DND-41 (cell line): ENCODE results near the gene TAS1R3.

Experiments used
- ATAC-seq: fragments of 200-7000 bp; cut with Tn5 transposase; 3 replicates; pipeline ENCODE4 v1.9.1; 2021; ENCODE audit warnings: low read depth; ENCODE audit not compliant: insufficient read depth
- DNase-seq: peaks from one replicate; pipeline ENCODE4 v3.0.0-alpha.2; 2020
- H2AFZ ChIP-seq: 2 replicates; pipeline ENCODE4 v1.6.0; 2012; ENCODE audit warnings: low read depth, low read length
- H3K27ac ChIP-seq: 2 replicates; pipeline ENCODE4 v1.5.1; 2012; ENCODE audit warnings: low read length, inconsistent platforms
- H3K27me3 ChIP-seq: fragments of 200-600 bp; sonication (generic); 2 replicates; pipeline ENCODE4 v1.6.0; 2012; ENCODE audit warnings: low read length, mild to moderate bottlenecking, inconsistent platforms; ENCODE audit not compliant: insufficient read depth, poor library complexity
- H3K36me3 ChIP-seq: 2 replicates; pipeline ENCODE4 v1.5.1; 2012; ENCODE audit warnings: low read length, inconsistent platforms; ENCODE audit not compliant: insufficient read depth
- H3K4me1 ChIP-seq: 2 replicates; pipeline ENCODE4 v1.5.1; 2012; ENCODE audit warnings: mild to moderate bottlenecking, low read length; ENCODE audit not compliant: insufficient read depth
- H3K4me2 ChIP-seq: 2 replicates; pipeline ENCODE4 v1.6.0; 2012; ENCODE audit warnings: mild to moderate bottlenecking, moderate library complexity, low read length, inconsistent platforms; ENCODE audit not compliant: insufficient read depth
- H3K4me3 ChIP-seq, 2 experiments: fragments of 200-600 bp in 1 of 2; shearing (Covaris generic) in 1 of 2; 2 replicates each; pipeline ENCODE4 v1.5.1; 2012 to 2016; ENCODE audit warnings: inconsistent platforms in 2 of 2, low read length in 2 of 2, mild to moderate bottlenecking in 2 of 2, low read depth in 1 of 2, moderate library complexity in 1 of 2
- H3K79me2 ChIP-seq: 2 replicates; pipeline ENCODE4 v1.6.0; 2012; ENCODE audit warnings: low read length, inconsistent platforms; ENCODE audit not compliant: insufficient read depth
- H3K9ac ChIP-seq: 2 replicates; pipeline ENCODE4 v1.6.0; 2012; ENCODE audit warnings: low read depth, mild to moderate bottlenecking, inconsistent platforms, low read length, moderate library complexity
- H3K9me3 ChIP-seq: 2 replicates; pipeline ENCODE4 v1.5.1; 2012; ENCODE audit warnings: low read length, moderate library complexity, mild to moderate bottlenecking, inconsistent platforms; ENCODE audit not compliant: insufficient read depth, severe bottlenecking
- H4K20me1 ChIP-seq: 2 replicates; pipeline ENCODE4 v1.6.0; 2012; ENCODE audit warnings: low read length; ENCODE audit not compliant: insufficient read depth
- EZH2 ChIP-seq: IDR thresholded peaks from 3 replicates; pipeline ENCODE4 v1.6.1; 2012; ENCODE audit warnings: borderline replicate concordance, low read depth, mild to moderate bottlenecking, moderate library complexity, low read length, inconsistent platforms; ENCODE audit not compliant: severe bottlenecking
- TF ChIP-seq, protein P1 (sequence below): IDR thresholded peaks from 2 replicates; pipeline ENCODE4 v1.5.1; 2012; ENCODE audit warnings: borderline replicate concordance, low read length, moderate library complexity, mild to moderate bottlenecking; ENCODE audit not compliant: poor library complexity, severe bottlenecking; ENCODE audit errors: extremely low read depth

Gene TAS1R3

DNA sequence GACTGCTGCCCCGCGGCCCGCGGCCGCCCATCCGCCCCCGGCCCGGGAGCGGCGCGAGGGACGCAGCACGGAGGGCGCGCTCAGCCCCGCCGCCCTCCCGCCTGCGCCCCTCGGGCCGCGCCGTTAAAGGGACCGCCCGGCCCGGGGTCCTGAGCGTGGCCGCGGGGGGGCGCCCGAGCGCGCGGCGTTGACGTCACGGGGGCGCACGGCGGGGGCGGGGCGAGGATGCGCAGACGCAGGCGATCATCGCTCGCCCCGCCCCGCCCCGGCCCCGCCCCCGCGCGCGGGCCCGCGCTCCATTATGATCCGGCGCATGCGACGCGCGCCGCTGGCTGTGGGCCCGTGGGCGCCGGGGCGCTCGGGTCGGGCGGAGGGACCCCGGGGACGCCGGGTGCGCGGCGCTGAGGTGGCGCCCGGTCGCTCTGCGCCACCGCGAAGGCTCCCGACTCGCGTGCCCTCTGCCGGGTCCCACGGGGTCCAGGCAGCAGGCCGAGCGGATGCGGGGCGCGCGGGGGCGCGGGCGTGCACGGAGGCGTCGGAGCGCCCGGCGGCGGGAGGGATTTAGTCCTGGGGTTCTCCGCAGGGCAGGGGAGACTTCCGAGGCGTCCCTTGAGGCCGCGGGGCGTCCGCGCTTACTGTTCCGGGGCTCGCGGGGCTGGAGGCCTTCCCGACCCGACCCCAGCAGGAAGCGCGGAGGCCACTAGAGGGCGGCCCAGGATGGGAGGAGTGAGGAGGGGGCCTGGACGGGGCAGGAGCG lies 18.4 kb downstream of the TAS1R3 start, which contains the start of gene DVL1:
Gene DVL1 (minus strand): TSS at position 163 of the 757 bp plus-strand sequence. CDS start 353 bp downstream, outside the sequence.
- peak within 1 kb of the TSS; percentile 97 for H2AFZ ChIP-seq
- no peaks in the 10 kb centered on the region for H3K27me3 ChIP-seq
- H3K4me2 ChIP-seq, result peak within 1 kb of the TSS; percentile 84
- peak within 1 kb of the TSS; percentile 99 for H3K9ac ChIP-seq
- no peaks in the 10 kb centered on the region; the same call in none of the 2 replicates for H3K36me3 ChIP-seq
- peak; percentile 69 for ATAC-seq
- no peaks in the 10 kb centered on the region for H3K9me3 ChIP-seq
- peaks cover 33% of the 10 kb centered on the region for H3K4me1 ChIP-seq
- H4K20me1 ChIP-seq, result peaks cover 64% of the 10 kb centered on the region
- peak within 1 kb of the TSS; percentile 94 for H3K27ac ChIP-seq
- TF ChIP-seq, protein P1, sequence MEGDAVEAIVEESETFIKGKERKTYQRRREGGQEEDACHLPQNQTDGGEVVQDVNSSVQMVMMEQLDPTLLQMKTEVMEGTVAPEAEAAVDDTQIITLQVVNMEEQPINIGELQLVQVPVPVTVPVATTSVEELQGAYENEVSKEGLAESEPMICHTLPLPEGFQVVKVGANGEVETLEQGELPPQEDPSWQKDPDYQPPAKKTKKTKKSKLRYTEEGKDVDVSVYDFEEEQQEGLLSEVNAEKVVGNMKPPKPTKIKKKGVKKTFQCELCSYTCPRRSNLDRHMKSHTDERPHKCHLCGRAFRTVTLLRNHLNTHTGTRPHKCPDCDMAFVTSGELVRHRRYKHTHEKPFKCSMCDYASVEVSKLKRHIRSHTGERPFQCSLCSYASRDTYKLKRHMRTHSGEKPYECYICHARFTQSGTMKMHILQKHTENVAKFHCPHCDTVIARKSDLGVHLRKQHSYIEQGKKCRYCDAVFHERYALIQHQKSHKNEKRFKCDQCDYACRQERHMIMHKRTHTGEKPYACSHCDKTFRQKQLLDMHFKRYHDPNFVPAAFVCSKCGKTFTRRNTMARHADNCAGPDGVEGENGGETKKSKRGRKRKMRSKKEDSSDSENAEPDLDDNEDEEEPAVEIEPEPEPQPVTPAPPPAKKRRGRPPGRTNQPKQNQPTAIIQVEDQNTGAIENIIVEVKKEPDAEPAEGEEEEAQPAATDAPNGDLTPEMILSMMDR, result peak; percentile 75
- TF ChIP-seq EZH2, result no peak
- peak; percentile 80 for DNase-seq
- H3K4me3 ChIP-seq, result peak within 1 kb of the TSS; percentile 75 to 96; a peak in 3 of 4 replicates
- peaks cover 44% of the 10 kb centered on the region for H3K79me2 ChIP-seq

DNA sequence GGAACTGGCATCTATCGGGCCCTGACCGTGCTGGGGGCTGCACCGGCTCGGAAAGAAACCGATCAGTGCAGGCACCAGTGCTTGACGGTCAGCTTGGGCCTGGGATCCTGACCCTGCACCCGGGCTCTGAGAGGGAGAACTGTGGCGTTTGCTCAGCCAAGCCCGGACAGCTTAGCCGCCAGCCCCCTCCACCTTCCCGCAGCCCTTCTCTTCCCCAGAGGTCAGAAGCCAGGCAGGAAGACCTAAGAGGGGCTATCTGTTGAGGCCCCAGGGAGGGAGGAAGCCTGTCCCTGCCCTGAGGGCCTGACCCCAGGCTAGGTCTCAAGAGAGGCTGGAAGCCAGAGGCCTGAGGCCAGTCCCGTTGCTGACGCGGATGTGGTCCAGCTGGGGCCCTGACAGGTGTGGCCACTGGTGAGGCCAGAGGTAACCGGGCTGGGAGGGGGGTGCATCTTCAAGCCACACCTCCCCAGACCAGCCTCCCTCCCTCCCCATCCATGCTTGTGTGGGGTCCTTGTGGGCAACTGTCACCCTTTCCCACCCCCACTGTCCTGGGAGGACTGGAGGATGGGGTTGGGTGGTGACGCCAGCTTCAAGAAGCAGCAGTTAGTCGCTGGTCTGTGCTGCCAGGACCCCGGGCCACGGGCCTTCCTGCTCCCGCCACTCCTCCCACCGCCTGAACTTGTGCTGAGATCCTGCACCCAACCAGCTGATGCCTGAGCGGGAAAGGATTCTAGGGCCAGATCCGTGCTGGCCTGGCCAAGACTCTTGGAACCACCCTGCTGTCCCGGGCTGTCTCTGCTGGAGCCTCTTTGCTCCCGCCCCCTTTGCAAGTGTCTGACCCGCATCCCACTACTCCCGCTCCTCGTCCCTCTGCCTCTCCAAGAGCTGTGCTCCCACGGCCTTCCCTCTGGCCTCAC lies 20.7 kb downstream of the TAS1R3 start:
- peaks cover 40% of the 10 kb centered on the region for H4K20me1 ChIP-seq
- no peak overlapping the region for H2AFZ ChIP-seq
- ATAC-seq (no peak), DNase-seq (no peak)
- H3K36me3 ChIP-seq, result no peaks in the 10 kb centered on the region; the same call in none of the 2 replicates
- H3K9me3 ChIP-seq, result no peaks in the 10 kb centered on the region
- H3K9ac ChIP-seq, result no peak overlapping the region
- no peak overlapping the region for H3K4me3 ChIP-seq
- H3K79me2 ChIP-seq, result peaks cover 22% of the 10 kb centered on the region
- H3K4me1 ChIP-seq, result peaks cover 23% of the 10 kb centered on the region
- no peaks in the 10 kb centered on the region for H3K27me3 ChIP-seq
- peak overlapping the region; percentile 34 for H3K4me2 ChIP-seq
- TF ChIP-seq, protein P1, result no peak
- no peak for TF ChIP-seq EZH2
- H3K27ac ChIP-seq, result no peak overlapping the region

DNA sequence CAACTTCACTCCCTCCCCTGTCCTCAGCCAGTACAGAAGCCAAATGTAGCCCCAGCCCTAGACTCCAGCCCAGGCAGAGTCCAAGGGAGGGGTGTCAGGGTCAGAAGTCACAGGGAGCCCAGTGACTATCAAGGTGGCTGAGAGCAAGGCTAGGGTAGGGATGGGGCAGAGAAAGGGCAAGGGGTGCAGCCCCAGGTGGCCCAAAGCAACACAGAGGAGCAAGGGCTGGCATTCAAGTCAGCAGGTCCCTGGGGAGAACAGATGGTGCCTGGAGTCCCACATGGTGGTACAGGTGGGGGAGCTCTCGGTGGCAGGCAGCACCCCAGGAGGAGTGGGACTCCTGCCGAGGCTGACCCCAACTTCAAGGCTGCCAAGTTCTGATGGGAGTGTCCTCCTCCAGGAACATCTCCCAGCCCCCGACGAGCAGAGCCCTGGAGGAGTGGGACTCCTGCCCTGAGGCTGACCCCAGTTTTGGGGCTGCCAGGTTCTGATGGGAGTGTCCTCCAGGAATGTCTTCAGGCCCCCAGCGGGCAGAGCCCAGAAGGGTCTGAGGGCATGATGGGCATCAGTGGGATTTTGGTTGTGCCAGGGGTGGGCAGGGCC lies 21.8 kb downstream of the TAS1R3 start:
- no peaks in the 10 kb centered on the region for H3K27me3 ChIP-seq
- no peak overlapping the region for H3K4me3 ChIP-seq
- H3K79me2 ChIP-seq, result peaks cover 10% of the 10 kb centered on the region
- H3K27ac ChIP-seq, result no peak overlapping the region
- H3K9me3 ChIP-seq, result no peaks in the 10 kb centered on the region
- peaks cover 29% of the 10 kb centered on the region for H4K20me1 ChIP-seq
- no peak overlapping the region for H3K4me2 ChIP-seq
- H3K9ac ChIP-seq, result no peak overlapping the region
- peak; percentile 37 for DNase-seq
- peak; percentile 23; the same call in 2 of the 3 replicates for ATAC-seq
- H2AFZ ChIP-seq, result no peak overlapping the region
- TF ChIP-seq, protein P1, result no peak
- no peak for TF ChIP-seq EZH2
- H3K4me1 ChIP-seq, result peaks cover 12% of the 10 kb centered on the region
- H3K36me3 ChIP-seq, result no peaks in the 10 kb centered on the region; the same call in 1 of the 2 replicates
